Hematopoietic multipotent progenitor cell (in vitro differentiated cells): ENCODE measurements around the gene SCN5A. TPM values are rescaled to one million over a fixed set of nuclear protein-coding genes. Genes with fewer than 3 reads are reported as not detected.
A peak's percentile ranks its signal among the peaks of the same experiment; 100 is the strongest.

Experiments
- DNase-seq, 3 donors: peaks; one replicate each; pipeline ENCODE4 v3.0.0-alpha.2; 2011 to 2015; ENCODE audit warnings: low read depth in 2 of 3, low spot score in 2 of 3
- total RNA-seq: library from RNA; depleted of rRNA; stranded (reverse); fragments of >200 nt; gene quantifications from one replicate; pipeline ENCODE4 v1.2.3, GENCODE V29; 2012

Gene SCN5A
- total RNA-seq, 1 donor = 0.27 TPM

GRCh38 chr3:38548154-38548931, 101.1 kb downstream of the SCN5A start:
- peak in 1 of 3 donors; percentile 46 for DNase-seq

- DNase-seq = no peak
Observed at GRCh38 chr3:38545983-38546382, 103.5 kb downstream of the SCN5A start.

- DNase-seq = no peak
Observed at GRCh38 chr3:38545550-38545949, 103.9 kb downstream of the SCN5A start.

GRCh38 chr3:38544926-38545325, 104.6 kb downstream of the SCN5A start:
- no peak for DNase-seq

GRCh38 chr3:38543586-38543985, 105.9 kb downstream of the SCN5A start:
- DNase-seq = no peak

GRCh38 chr3:38542401-38543298, 106.8 kb downstream of the SCN5A start:
- no peak for DNase-seq

- no peak for DNase-seq
Observed at GRCh38 chr3:38541806-38542205, 107.7 kb downstream of the SCN5A start.

- no peak for DNase-seq
Observed at GRCh38 chr3:38538773-38539353, 110.6 kb downstream of the SCN5A start.

GRCh38 chr3:38536671-38537070, 112.8 kb downstream of the SCN5A start:
- no peak for DNase-seq

- DNase-seq = no peak
Observed at GRCh38 chr3:38534604-38535003, 114.9 kb downstream of the SCN5A start.

GRCh38 chr3:38534180-38534579, 115.3 kb downstream of the SCN5A start:
- no peak for DNase-seq

- no peak for DNase-seq
Observed at GRCh38 chr3:38533285-38533976, 116.1 kb downstream of the SCN5A start.

- DNase-seq = no peak
Observed at GRCh38 chr3:38532529-38532928, 117.0 kb downstream of the SCN5A start.

GRCh38 chr3:38528457-38528856, 121.0 kb downstream of the SCN5A start:
- DNase-seq = peak in 1 of 3 donors; percentile 12

GRCh38 chr3:38526792-38527191, 122.7 kb downstream of the SCN5A start:
- DNase-seq = no peak

GRCh38 chr3:38524141-38524739, 125.2 kb downstream of the SCN5A start:
- no peak for DNase-seq

GRCh38 chr3:38522002-38522401, 127.5 kb downstream of the SCN5A start:
- DNase-seq = no peak

GRCh38 chr3:38521391-38521987, 128.0 kb downstream of the SCN5A start:
- DNase-seq = peak; percentile 48 to 82 (median 60)

- peak in 2 of 3 donors; percentile 31 to 55 for DNase-seq
Observed at GRCh38 chr3:38519651-38520050, 129.8 kb downstream of the SCN5A start.

- no peak for DNase-seq
Observed at GRCh38 chr3:38519000-38519399, 130.5 kb downstream of the SCN5A start.
